Activated CD8-positive, alpha-beta T cell treated with anti-CD3 and anti-CD28 coated beads, Interleukin-2, amount 10 ng/mL, durations not matched to agents 7 days and 5 days (primary cell): ENCODE measurements around the gene ZGLP1. TPM values are rescaled to one million over a fixed set of nuclear protein-coding genes. Genes with fewer than 3 reads are reported as not detected.
"Not testable (repeated sequence)": the region's sequence is repeated elsewhere in the genome, so short reads cannot be mapped to it uniquely, and the experiment has no call there.

Experiments used
- ATAC-seq: fragments of 150-1000 bp; cut with Tn5 transposase; one replicate; pipeline ENCODE4 v1.10.0; 2021; ENCODE audit warnings: moderate library complexity
- CTCF ChIA-PET: fragments of 350-600 bp; sonication (Branson Sonifier 250); formaldehyde crosslinking; loops from one replicate; lab custom pipeline; 2021; ENCODE audit warnings: antibody characterized with exemption; lab: Charles Lee
- POLR2A ChIA-PET: fragments of 350-600 bp; sonication (Branson Sonifier 250); formaldehyde crosslinking; loops from one replicate; lab custom pipeline; 2021; ENCODE audit warnings: antibody characterized with exemption; lab: Charles Lee
- DNase-seq: peaks from one replicate; pipeline ENCODE4 v3.0.0-alpha.2; 2020
- H3K27ac Mint-ChIP-seq: one replicate; pipeline ENCODE4 v1.8.0; 2021; ENCODE audit warnings: mild to moderate bottlenecking, mixed read lengths
- H3K27me3 Mint-ChIP-seq: one replicate; pipeline ENCODE4 v1.8.0; 2021; ENCODE audit warnings: low read depth, mixed read lengths
- H3K36me3 Mint-ChIP-seq: one replicate; pipeline ENCODE4 v1.8.0; 2021; ENCODE audit warnings: low read depth, mixed read lengths
- H3K4me1 Mint-ChIP-seq: one replicate; pipeline ENCODE4 v1.8.0; 2021; ENCODE audit warnings: low read depth, mixed read lengths
- H3K4me3 Mint-ChIP-seq: one replicate; pipeline ENCODE4 v1.8.0; 2021; ENCODE audit warnings: mild to moderate bottlenecking, mixed read lengths
- H3K9me3 Mint-ChIP-seq: one replicate; pipeline ENCODE4 v1.8.0; 2022; ENCODE audit warnings: mixed read lengths; ENCODE audit not compliant: insufficient read depth
- total RNA-seq, 2 experiments: library from RNA; stranded (reverse); gene quantifications; one replicate each; pipeline ENCODE4 v1.2.3, GENCODE V29; 2021

ZGLP1 gene
- 1 to 10 TPM; 3.4 to 3.8 TPM for total RNA-seq

GRCh38 chr19:10309423-10309822 lies at the start of gene ZGLP1:
ZGLP1 (minus strand) TSS chr19:10309815.
- Mint-ChIP-seq H3K4me3 (no peak within 1 kb of the TSS), H3K36me3 (no peaks in the 10 kb centered on the region), H3K27ac (no peak within 1 kb of the TSS), H3K27me3 (no peaks in the 10 kb centered on the region), H3K4me1 (peaks cover 8% of the 10 kb centered on the region), H3K9me3 (no peaks in the 10 kb centered on the region)
- POLR2A ChIA-PET: no interaction called here
- DNase-seq (no peak), ATAC-seq (no peak)
- CTCF ChIA-PET: no interaction called here

- H3K4me1 Mint-ChIP-seq: no peaks in the 10 kb centered on the region
- POLR2A ChIA-PET: no interaction called here
- no peak overlapping the region for H3K27ac Mint-ChIP-seq
- no peaks in the 10 kb centered on the region for H3K9me3 Mint-ChIP-seq
- no peak for DNase-seq
- CTCF ChIA-PET: no interaction called here
- H3K36me3 Mint-ChIP-seq: peaks cover 49% of the 10 kb centered on the region
- no peaks in the 10 kb centered on the region for H3K27me3 Mint-ChIP-seq
- ATAC-seq: no peak
- H3K4me3 Mint-ChIP-seq: no peak overlapping the region
Observed at GRCh38 chr19:10356431-10356830, 46.8 kb upstream of the ZGLP1 start.

- no peaks in the 10 kb centered on the region for H3K27me3 Mint-ChIP-seq
- no peaks in the 10 kb centered on the region for H3K4me1 Mint-ChIP-seq
- ChIA-PET CTCF (interaction anchor here (0.8 kb wide), 1 partner anchor 35 kb away, joined by 3 read pairs; no protein-coding TSS in a partner anchor), POLR2A (interaction anchor here (0.6 kb wide), 1 partner anchor 26 kb away, joined by 3 read pairs; the partner anchor contains the start of gene TYK2)
- H3K36me3 Mint-ChIP-seq: peaks cover 39% of the 10 kb centered on the region
- no peaks in the 10 kb centered on the region for H3K9me3 Mint-ChIP-seq
- DNase-seq (peak; percentile 43), ATAC-seq (peak; percentile 59)
- no peak overlapping the region for H3K27ac Mint-ChIP-seq
- no peak overlapping the region for H3K4me3 Mint-ChIP-seq
Observed at GRCh38 chr19:10353793-10354391, 44.3 kb upstream of the ZGLP1 start.

- Mint-ChIP-seq H3K27ac (no peak overlapping the region), H3K9me3 (no peaks in the 10 kb centered on the region), H3K27me3 (no peaks in the 10 kb centered on the region), H3K36me3 (peaks cover 41% of the 10 kb centered on the region), H3K4me3 (no peak overlapping the region), H3K4me1 (no peaks in the 10 kb centered on the region)
- ATAC-seq (no peak), DNase-seq (no peak)
- POLR2A ChIA-PET: no interaction called here
- CTCF ChIA-PET: interaction anchor here (0.6 to 0.8 kb wide), 2 partner anchors 36 to 73 kb away, joined by 3 read pairs; no protein-coding TSS in a partner anchor
Observed at GRCh38 chr19:10352764-10353671, 43.4 kb upstream of the ZGLP1 start.

- Mint-ChIP-seq H3K36me3 (peaks cover 7% of the 10 kb centered on the region), H3K4me1 (no peaks in the 10 kb centered on the region), H3K27ac (no peak overlapping the region), H3K4me3 (no peak overlapping the region), H3K9me3 (no peaks in the 10 kb centered on the region), H3K27me3 (no peaks in the 10 kb centered on the region)
- POLR2A ChIA-PET: interaction anchor here (1.3 kb wide), 1 partner anchor 37 kb away, joined by 3 read pairs; no protein-coding TSS in a partner anchor
- CTCF ChIA-PET: no interaction called here
- ATAC-seq (no peak), DNase-seq (no peak)
Observed at GRCh38 chr19:10346509-10346908, 36.9 kb upstream of the ZGLP1 start.

- ChIA-PET POLR2A (interaction anchor here (1.0 kb wide), 2 partner anchors 11 to 14 kb away, joined by 4 to 5 read pairs; partner anchors contain the start of gene RAVER1), CTCF (interaction anchor here (1.2 to 3.2 kb wide), 2 partner anchors 44 to 74 kb away, joined by 3 to 11 read pairs; partner anchors contain the start of gene ICAM1)
- DNase-seq (no peak), ATAC-seq (no peak)
- H3K4me3 Mint-ChIP-seq: no peak overlapping the region
- H3K27ac Mint-ChIP-seq: no peak overlapping the region
- peaks cover 10% of the 10 kb centered on the region for H3K4me1 Mint-ChIP-seq
- H3K27me3 Mint-ChIP-seq: no peaks in the 10 kb centered on the region
- H3K36me3 Mint-ChIP-seq: peaks cover 3% of the 10 kb centered on the region
- no peaks in the 10 kb centered on the region for H3K9me3 Mint-ChIP-seq
Observed at GRCh38 chr19:10344780-10345179, 35.2 kb upstream of the ZGLP1 start.

GRCh38 chr19:10343495-10343894 lies 33.9 kb upstream of the ZGLP1 start:
- ATAC-seq (no peak), DNase-seq (no peak)
- Mint-ChIP-seq H3K27ac (no peak overlapping the region), H3K4me3 (no peak overlapping the region), H3K4me1 (peaks cover 22% of the 10 kb centered on the region), H3K36me3 (peaks cover 11% of the 10 kb centered on the region), H3K9me3 (no peaks in the 10 kb centered on the region), H3K27me3 (no peaks in the 10 kb centered on the region)
- ChIA-PET CTCF (interaction anchor here (0.9 to 3.2 kb wide), 3 partner anchors 45 to 108 kb away, joined by 3 to 17 read pairs (median 11); partner anchors contain the start of gene ICAM1), POLR2A (interaction anchor here (0.5 kb wide), 1 partner anchor 75 kb away, joined by 3 read pairs; no protein-coding TSS in a partner anchor)

GRCh38 chr19:10339977-10340376 lies 30.4 kb upstream of the ZGLP1 start:
- no peak for DNase-seq
- H3K27me3 Mint-ChIP-seq: no peaks in the 10 kb centered on the region
- H3K9me3 Mint-ChIP-seq: no peaks in the 10 kb centered on the region
- ChIA-PET POLR2A (interaction anchor here (0.6 to 1.0 kb wide), 2 partner anchors 35 to 68 kb away, joined by 3 to 4 read pairs; no protein-coding TSS in a partner anchor), CTCF (interaction anchor here (1.2 to 1.3 kb wide), 2 partner anchors 51 to 80 kb away, joined by 4 to 8 read pairs; no protein-coding TSS in a partner anchor)
- H3K4me1 Mint-ChIP-seq: peaks cover 34% of the 10 kb centered on the region
- ATAC-seq: no peak
- peak overlapping the region; percentile 96 for H3K27ac Mint-ChIP-seq
- peak overlapping the region; percentile 97 for H3K4me3 Mint-ChIP-seq
- H3K36me3 Mint-ChIP-seq: peaks cover 24% of the 10 kb centered on the region

- peak within 1 kb of the TSS; percentile 96 for H3K27ac Mint-ChIP-seq
- H3K9me3 Mint-ChIP-seq: no peaks in the 10 kb centered on the region
- peak within 1 kb of the TSS; percentile 97 for H3K4me3 Mint-ChIP-seq
- H3K36me3 Mint-ChIP-seq: peaks cover 27% of the 10 kb centered on the region
- H3K27me3 Mint-ChIP-seq: no peaks in the 10 kb centered on the region
- DNase-seq (peak; percentile 80), ATAC-seq (peak; percentile 95)
- CTCF ChIA-PET: interaction anchor here (1.2 kb wide), 1 partner anchor 80 kb away, joined by 8 read pairs; no protein-coding TSS in a partner anchor
- H3K4me1 Mint-ChIP-seq: peaks cover 39% of the 10 kb centered on the region
- POLR2A ChIA-PET: no interaction called here
Observed at GRCh38 chr19:10339380-10339960, 29.9 kb upstream of the ZGLP1 start, which contains the start of gene ICAM3. ICAM3 (minus strand) TSS chr19:10339624; CDS start chr19:10339614, 10 bp downstream.

GRCh38 chr19:10338940-10339339 lies 29.3 kb upstream of the ZGLP1 start:
- POLR2A ChIA-PET: no interaction called here
- H3K4me1 Mint-ChIP-seq: peaks cover 45% of the 10 kb centered on the region
- peak overlapping the region; percentile 97 for H3K4me3 Mint-ChIP-seq
- CTCF ChIA-PET: no interaction called here
- ATAC-seq (no peak), DNase-seq (no peak)
- H3K27ac Mint-ChIP-seq: peak overlapping the region; percentile 96
- H3K9me3 Mint-ChIP-seq: no peaks in the 10 kb centered on the region
- H3K27me3 Mint-ChIP-seq: no peaks in the 10 kb centered on the region
- peaks cover 32% of the 10 kb centered on the region for H3K36me3 Mint-ChIP-seq

- ChIA-PET POLR2A (interaction anchor here (0.7 kb wide), 1 partner anchor 43 kb away, joined by 3 read pairs; no protein-coding TSS in a partner anchor), CTCF (interaction anchor here (0.9 to 1.3 kb wide), 3 partner anchors 7 to 66 kb away, joined by 3 to 5 read pairs (median 3); partner anchors contain the start of genes ICAM1 and ICAM5)
- not testable (repeated sequence) for H3K27me3 Mint-ChIP-seq, DNase-seq, H3K27ac Mint-ChIP-seq, H3K4me3 Mint-ChIP-seq, ATAC-seq, H3K9me3 Mint-ChIP-seq
- Mint-ChIP-seq H3K4me1 (peaks cover 62% of the 10 kb centered on the region), H3K36me3 (peaks cover 50% of the 10 kb centered on the region)
Observed at GRCh38 chr19:10336725-10337124, 27.1 kb upstream of the ZGLP1 start.
